NB4 (cell line): ENCODE data around the gene CD69.

Experiments used
- POLR2A ChIP-seq: IDR thresholded peaks from 2 replicates; pipeline ENCODE4 v1.6.1; 2011; ENCODE audit warnings: mild to moderate bottlenecking; ENCODE audit not compliant: insufficient read length; ENCODE audit errors: extremely low read depth
- TF ChIP-seq, protein P1 (sequence below): IDR thresholded peaks from one replicate; pipeline ENCODE4 v1.5.1; 2012; ENCODE audit warnings: low read depth, low read length
- TF ChIP-seq, protein P2 (sequence below): IDR thresholded peaks from 2 replicates; pipeline ENCODE4 v1.6.1; 2011; ENCODE audit warnings: low read depth, low read length

DNA sequence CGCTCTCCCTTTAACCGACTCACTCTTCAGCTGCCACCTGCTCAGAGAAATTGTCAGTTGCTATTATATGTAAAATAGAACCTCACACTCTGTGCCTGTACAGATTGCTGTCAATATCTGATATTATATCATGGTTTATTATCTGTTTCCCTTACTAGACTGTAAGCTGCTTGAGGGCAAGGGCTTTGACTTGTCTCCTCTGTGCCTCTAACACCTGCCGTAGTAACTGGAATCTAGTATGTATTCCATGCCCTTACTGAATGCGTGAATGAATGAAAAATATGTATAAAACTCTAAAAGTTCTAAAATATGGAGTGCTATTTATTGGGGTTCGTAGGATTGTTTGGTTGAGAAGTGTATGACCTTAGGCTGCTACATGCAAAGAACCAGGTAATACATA, 1.7 kb upstream of the CD69 start:
- TF ChIP-seq, protein P1, sequence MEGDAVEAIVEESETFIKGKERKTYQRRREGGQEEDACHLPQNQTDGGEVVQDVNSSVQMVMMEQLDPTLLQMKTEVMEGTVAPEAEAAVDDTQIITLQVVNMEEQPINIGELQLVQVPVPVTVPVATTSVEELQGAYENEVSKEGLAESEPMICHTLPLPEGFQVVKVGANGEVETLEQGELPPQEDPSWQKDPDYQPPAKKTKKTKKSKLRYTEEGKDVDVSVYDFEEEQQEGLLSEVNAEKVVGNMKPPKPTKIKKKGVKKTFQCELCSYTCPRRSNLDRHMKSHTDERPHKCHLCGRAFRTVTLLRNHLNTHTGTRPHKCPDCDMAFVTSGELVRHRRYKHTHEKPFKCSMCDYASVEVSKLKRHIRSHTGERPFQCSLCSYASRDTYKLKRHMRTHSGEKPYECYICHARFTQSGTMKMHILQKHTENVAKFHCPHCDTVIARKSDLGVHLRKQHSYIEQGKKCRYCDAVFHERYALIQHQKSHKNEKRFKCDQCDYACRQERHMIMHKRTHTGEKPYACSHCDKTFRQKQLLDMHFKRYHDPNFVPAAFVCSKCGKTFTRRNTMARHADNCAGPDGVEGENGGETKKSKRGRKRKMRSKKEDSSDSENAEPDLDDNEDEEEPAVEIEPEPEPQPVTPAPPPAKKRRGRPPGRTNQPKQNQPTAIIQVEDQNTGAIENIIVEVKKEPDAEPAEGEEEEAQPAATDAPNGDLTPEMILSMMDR = no peak
- no peak for TF ChIP-seq POLR2A
- TF ChIP-seq, protein P2, sequence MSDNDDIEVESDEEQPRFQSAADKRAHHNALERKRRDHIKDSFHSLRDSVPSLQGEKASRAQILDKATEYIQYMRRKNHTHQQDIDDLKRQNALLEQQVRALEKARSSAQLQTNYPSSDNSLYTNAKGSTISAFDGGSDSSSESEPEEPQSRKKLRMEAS = no peak
